Heart left ventricle (tissue), 16 donors: ENCODE data around the gene XRCC5. TPM values are rescaled to one million over a fixed set of nuclear protein-coding genes. Genes with fewer than 3 reads are reported as not detected.

ENCODE experiments used
- ATAC-seq, 4 donors: fragments of 200-7000 bp; cut with Tn5 transposase; one replicate each; pipeline ENCODE4 v1.9.1; 2020 to 2022; ENCODE audit warnings: moderate library complexity in 4 of 4, mild to moderate bottlenecking in 3 of 4, moderate number of reproducible peaks in 1 of 4
- DNase-seq, 5 donors: peaks; one replicate each; pipeline ENCODE4 v3.0.0-alpha.2; 2020
- H3K27ac ChIP-seq, 12 donors: fragments of 200-600 bp; sonication (generic) in 4 of 12; one replicate each; pipeline versions ENCODE4 v1.5.0 to v1.8.0; 2016 to 2022; ENCODE audit warnings: mild to moderate bottlenecking in 2 of 12
- H3K27me3 ChIP-seq, 9 donors: fragments of 200-600 bp; sonication (generic) in 2 of 9; one replicate each; pipeline versions ENCODE4 v1.5.1 to v1.8.0; 2016 to 2022; ENCODE audit warnings: mild to moderate bottlenecking in 3 of 9
- H3K36me3 ChIP-seq, 9 donors: fragments of 200-600 bp; sonication (generic) in 2 of 9; one replicate each; pipeline versions ENCODE4 v1.5.0 to v1.8.0; 2018 to 2022; ENCODE audit warnings: mild to moderate bottlenecking in 2 of 9
- H3K4me1 ChIP-seq, 12 donors: fragments of 200-600 bp; sonication (generic) in 4 of 12; one replicate each; pipeline versions ENCODE4 v1.5.0 to v1.8.0; 2016 to 2022; ENCODE audit warnings: mild to moderate bottlenecking in 3 of 12
- H3K4me3 ChIP-seq, 12 donors: fragments of 200-600 bp; sonication (generic) in 4 of 12; one replicate each; pipeline versions ENCODE4 v1.5.0 to v1.8.0; 2017 to 2022; ENCODE audit warnings: mild to moderate bottlenecking in 9 of 12, moderate library complexity in 4 of 12
- H3K9me3 ChIP-seq, 12 donors: fragments of 200-600 bp; sonication (generic) in 4 of 12; one replicate each; pipeline versions ENCODE4 v1.5.0 to v1.8.0; 2016 to 2022; ENCODE audit warnings: mild to moderate bottlenecking in 1 of 12
- POLR2A ChIP-seq, 2 donors: fragments of 450-650 bp; IDR thresholded peaks; one replicate each; pipeline ENCODE4 v1.6.1; 2017; ENCODE audit warnings: antibody characterized with exemption in 2 of 2, mild to moderate bottlenecking in 2 of 2, moderate library complexity in 2 of 2
- WGBS, 4 donors: extraction: QIAGEN DNeasy Blood & Tissue Kit in 2 of 4; methylation state at CpG; one replicate each; pipeline versions ENCODE4 v1.1.5 to v1.1.7; 2013 to 2018; 5-methylcytosine and 5-hydroxymethylcytosine counted together
- intact Hi-C, 10 donors: fragments of 100-400 bp; cut with DNase I; formaldehyde crosslinking; loops; one replicate each; pipeline versions ENCODE4 v1.11.1 to v1.14.2; 2022
- polyA plus RNA-seq, 2 donors: library from polyadenylated mRNA; stranded (reverse); fragments of 200-250 nt; gene quantifications; one replicate each; pipeline ENCODE4 v1.2.3, GENCODE V29; 2013
- total RNA-seq, 9 donors: library from RNA; depleted of rRNA in 2 of 9; stranded (reverse); fragments of >200 nt in 2 of 9; fragmentation: NEBNext Ultra II Directional in 3 of 9; extraction: Animal tissue kit (Norgen Biotek cat#: 25700) in 3 of 9; gene quantifications; one replicate each; pipeline versions ENCODE4 v1.1.0 to v1.2.4, GENCODE V29; 2016 to 2023
- TF ChIP-seq, protein P1 (sequence below), 12 donors: fragments of 200-600 bp; sonication (generic) in 4 of 12; IDR thresholded peaks; one replicate each; pipeline versions ENCODE4 v1.5.0 to v1.8.0; 2018 to 2022; ENCODE audit warnings: antibody characterized with exemption in 12 of 12, mild to moderate bottlenecking in 5 of 12
- donor health status: ischemic (EF 13 %, LVEDD 7.1; RV severe dilation, severe dysfunction).
- donor health status: healthy with polysubstance abuse.
- donor health status: DM: no; HTN: yes; CAD: no.
- donor health status: DM: no; HTN: no; CAD: no.
- donor health status: ischemic (EF 25% LVEDD 6.9; RV normal size, moderate dysfunction).
- donor health status: ischemic (EF 25% LVEDD 5.7; RV mildly dilated, moderate dysfunction).
- donor health status: healthy.
- donor health status: DM: yes; HTN: yes; CAD: no.
- donor health status: ischemic (EF 35%, LVEDD 5.7; RV mildly dilated, moderate dysfunction).
- donor health status: nonischemic (EF 11% LVEDD 7.7; RV severe dilation, severe dysfunction).
- donor health status: DM: yes; HTN: yes; CAD: no.
- donor health status: PGD.
- donor health status: ischemic (EF 29% LVEDD 5.4; RV normal size, mild dysfunction).
- donor health status: nonischemic (EF 23%, LVEDD 6.1; RV moderate dilation, normal function).

Gene XRCC5
- total and polyA plus RNA-seq, 11 donors, result 40.0 to 197 (median 126) TPM

GRCh38 chr2:216170076-216170763, 61.1 kb downstream of the XRCC5 start:
- intact Hi-C loops, result no loop called here
- H3K36me3 ChIP-seq, result peaks cover 0 to 93% (median 81%) of the 10 kb centered on the region in 9 donors
- ATAC-seq (peak in 1 of 4 donors; percentile 20), DNase-seq (no peak)
- no peaks in the 10 kb centered on the region for H3K27me3 ChIP-seq
- peak overlapping the region in 1 of 12 donors; percentile 59 for H3K27ac ChIP-seq
- H3K4me1 ChIP-seq, result peaks cover 0 to 27% (median 0%) of the 10 kb centered on the region in 12 donors
- WGBS, 4 donors, result 82 to 88% (median 83%) methylated on average over 4 of the region's 4 CpGs
- TF ChIP-seq POLR2A (IDR thresholded peaks at IDR 0.05), result no peak
- TF ChIP-seq, protein P1, sequence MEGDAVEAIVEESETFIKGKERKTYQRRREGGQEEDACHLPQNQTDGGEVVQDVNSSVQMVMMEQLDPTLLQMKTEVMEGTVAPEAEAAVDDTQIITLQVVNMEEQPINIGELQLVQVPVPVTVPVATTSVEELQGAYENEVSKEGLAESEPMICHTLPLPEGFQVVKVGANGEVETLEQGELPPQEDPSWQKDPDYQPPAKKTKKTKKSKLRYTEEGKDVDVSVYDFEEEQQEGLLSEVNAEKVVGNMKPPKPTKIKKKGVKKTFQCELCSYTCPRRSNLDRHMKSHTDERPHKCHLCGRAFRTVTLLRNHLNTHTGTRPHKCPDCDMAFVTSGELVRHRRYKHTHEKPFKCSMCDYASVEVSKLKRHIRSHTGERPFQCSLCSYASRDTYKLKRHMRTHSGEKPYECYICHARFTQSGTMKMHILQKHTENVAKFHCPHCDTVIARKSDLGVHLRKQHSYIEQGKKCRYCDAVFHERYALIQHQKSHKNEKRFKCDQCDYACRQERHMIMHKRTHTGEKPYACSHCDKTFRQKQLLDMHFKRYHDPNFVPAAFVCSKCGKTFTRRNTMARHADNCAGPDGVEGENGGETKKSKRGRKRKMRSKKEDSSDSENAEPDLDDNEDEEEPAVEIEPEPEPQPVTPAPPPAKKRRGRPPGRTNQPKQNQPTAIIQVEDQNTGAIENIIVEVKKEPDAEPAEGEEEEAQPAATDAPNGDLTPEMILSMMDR (IDR thresholded peaks at IDR 0.05), result no peak
- H3K9me3 ChIP-seq, result no peaks in the 10 kb centered on the region
- H3K4me3 ChIP-seq, result no peak overlapping the region

DNA sequence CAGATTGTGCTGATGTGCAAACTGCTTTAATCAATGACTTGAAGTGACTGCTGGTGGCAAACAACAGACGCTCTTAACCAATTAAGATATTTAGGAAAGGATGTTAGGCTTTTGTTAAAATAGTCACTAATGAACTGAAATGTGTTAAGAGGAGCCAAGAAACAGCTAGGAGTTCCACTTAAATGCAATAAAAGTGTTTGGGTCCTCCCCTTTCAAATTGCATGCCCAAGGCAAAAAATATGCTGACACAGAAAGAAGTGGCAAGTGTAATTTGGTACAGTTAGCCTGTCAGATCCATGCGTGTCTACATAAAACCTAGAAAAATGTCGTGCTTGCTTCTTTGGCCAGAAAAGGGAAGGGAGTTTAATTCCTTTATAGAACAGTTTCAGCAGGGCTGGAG, 61.9 kb downstream of the XRCC5 start:
- Histone ChIP-seq H3K27ac (peak overlapping the region in 1 of 12 donors; percentile 59), H3K4me3 (no peak overlapping the region), H3K27me3 (no peaks in the 10 kb centered on the region), H3K9me3 (no peaks in the 10 kb centered on the region), H3K36me3 (peaks cover 0 to 93% (median 80%) of the 10 kb centered on the region in 9 donors), H3K4me1 (peaks cover 0 to 27% (median 0%) of the 10 kb centered on the region in 12 donors)
- intact Hi-C loops, result no loop called here
- TF ChIP-seq POLR2A (IDR thresholded peaks at IDR 0.05), result no peak
- TF ChIP-seq, protein P1 (IDR thresholded peaks at IDR 0.05), result no peak
- DNase-seq (no peak), ATAC-seq (peak in 1 of 4 donors; percentile 22)
- 92 to 94% (median 93%) methylated on average over 3 of the region's 3 CpGs for WGBS, 4 donors

DNA sequence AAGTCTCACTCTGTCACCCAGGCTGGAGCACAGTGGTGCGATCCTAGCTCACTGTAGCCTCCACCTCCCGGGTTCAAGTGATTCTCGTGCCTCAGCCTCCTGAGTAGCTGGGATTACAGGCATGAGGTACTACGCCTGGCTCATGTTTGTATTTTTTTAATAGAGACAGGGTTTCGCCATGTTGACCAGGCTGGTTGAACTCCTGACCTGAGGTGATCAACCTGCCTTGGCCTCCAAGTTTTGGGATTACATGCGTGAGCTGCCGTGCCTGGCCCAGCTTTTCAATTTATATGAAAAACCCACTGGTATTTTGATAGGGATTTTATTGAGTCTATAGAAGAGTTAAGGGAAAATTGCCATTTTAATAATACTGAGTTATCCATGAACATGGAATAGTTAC, 63.3 kb downstream of the XRCC5 start:
- no peak overlapping the region for H3K27ac ChIP-seq
- no peak for TF ChIP-seq POLR2A (IDR thresholded peaks at IDR 0.05)
- TF ChIP-seq, protein P1 (IDR thresholded peaks at IDR 0.05), result no peak
- intact Hi-C loops, result no loop called here
- H3K4me3 ChIP-seq, result no peak overlapping the region
- H3K4me1 ChIP-seq, result peaks cover 0 to 27% (median 0%) of the 10 kb centered on the region in 12 donors
- no peak for ATAC-seq
- WGBS, 4 donors, result 96 to 98% (median 98%) methylated on average over 7 of the region's 7 CpGs
- H3K27me3 ChIP-seq, result no peaks in the 10 kb centered on the region
- no peaks in the 10 kb centered on the region for H3K9me3 ChIP-seq
- H3K36me3 ChIP-seq, result peaks cover 0 to 85% (median 69%) of the 10 kb centered on the region in 9 donors
- DNase-seq, result no peak

DNA sequence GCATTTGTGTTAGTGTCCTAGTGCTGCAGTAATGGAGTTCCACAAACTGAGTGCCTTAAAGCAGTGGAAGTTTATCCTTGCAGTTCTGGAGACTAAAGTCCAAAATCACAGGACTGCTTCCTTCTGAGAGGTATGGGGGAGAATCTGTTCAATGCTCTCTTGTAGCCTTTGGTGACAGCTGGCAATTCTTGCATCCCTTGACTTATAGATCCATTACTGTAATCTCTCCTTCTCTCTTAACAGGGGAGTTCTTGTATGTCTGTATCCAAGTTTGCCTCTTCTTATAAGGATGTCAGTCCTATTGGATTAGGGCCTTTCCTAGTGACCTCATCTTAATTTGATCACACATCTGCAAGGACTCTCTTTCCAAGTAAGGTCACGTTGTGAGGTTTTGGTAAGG, 69.9 kb downstream of the XRCC5 start:
- DNase-seq (no peak), ATAC-seq (no peak)
- peaks cover 0 to 79% (median 52%) of the 10 kb centered on the region in 9 donors for H3K36me3 ChIP-seq
- TF ChIP-seq, protein P1 (IDR thresholded peaks at IDR 0.05), result no peak
- TF ChIP-seq POLR2A (IDR thresholded peaks at IDR 0.05), result no peak
- WGBS, 4 donors, result 73 to 83% (median 81%) methylated on average over 1 of the region's 1 CpG
- no peak overlapping the region for H3K27ac ChIP-seq
- no peaks in the 10 kb centered on the region for H3K9me3 ChIP-seq
- peaks cover 0 to 23% (median 0%) of the 10 kb centered on the region in 12 donors for H3K4me1 ChIP-seq
- H3K4me3 ChIP-seq, result no peak overlapping the region
- intact Hi-C loops, result no loop called here
- no peaks in the 10 kb centered on the region for H3K27me3 ChIP-seq
